GM12891 (cell line): Measurements from ENCODE around the gene MATN1.

Experiments
- DNase-seq: peaks from one replicate; pipeline ENCODE4 v3.0.0; 2011; ENCODE audit warnings: low spot score; ENCODE audit not compliant: insufficient read length
- FAIRE-seq: peaks from 2 replicates; lab custom pipeline; 2011; peaks lifted over from hg19 to GRCh38; lab: Jason Lieb, UNC
- PAX5 ChIP-seq: IDR thresholded peaks from 2 replicates; pipeline ENCODE4 v1.6.1; 2011; ENCODE audit warnings: low read length, moderate library complexity, mild to moderate bottlenecking; ENCODE audit not compliant: insufficient read depth, severe bottlenecking
- POLR2A ChIP-seq: IDR thresholded peaks from 2 replicates; pipeline ENCODE4 v1.6.1; 2011; ENCODE audit warnings: low read depth, low read length, control low read depth
- POLR2AphosphoS5 ChIP-seq: IDR thresholded peaks from 2 replicates; pipeline ENCODE4 v1.6.1; 2011; ENCODE audit warnings: low read depth, low read length, control low read depth
- POU2F2 ChIP-seq: IDR thresholded peaks from 2 replicates; pipeline ENCODE4 v1.6.1; 2011; ENCODE audit warnings: low read depth, mild to moderate bottlenecking, control low read depth, low read length, moderate library complexity
- SPI1 ChIP-seq: IDR thresholded peaks from 2 replicates; pipeline ENCODE4 v1.6.1; 2011; ENCODE audit warnings: low read depth, low read length, control low read depth
- TAF1 ChIP-seq: IDR thresholded peaks from 2 replicates; pipeline ENCODE4 v1.6.1; 2011; ENCODE audit warnings: low read depth, low read length, control low read depth

The MATN1 gene

GRCh38 chr1:30699762-30700161, 23.6 kb downstream of the MATN1 start:
- no peak for TF ChIP-seq SPI1
- TF ChIP-seq POU2F2 = no peak
- no peak for TF ChIP-seq PAX5
- no peak for TF ChIP-seq POLR2AphosphoS5
- no peak for TF ChIP-seq TAF1
- DNase-seq = no peak
- FAIRE-seq = no peak

GRCh38 chr1:30698401-30698981, 24.9 kb downstream of the MATN1 start:
- TF ChIP-seq TAF1 (no peak), POLR2A (no peak), POLR2AphosphoS5 (no peak), POU2F2 (no peak)
- FAIRE-seq (no peak), DNase-seq (no peak)

- no peak for DNase-seq
- no peak for TF ChIP-seq PAX5
- no peak for FAIRE-seq
Observed at GRCh38 chr1:30697571-30698376, 25.6 kb downstream of the MATN1 start.

- TF ChIP-seq TAF1 = no peak
- TF ChIP-seq POLR2AphosphoS5 = no peak
- no peak for TF ChIP-seq PAX5
- no peak for TF ChIP-seq SPI1
- no peak for TF ChIP-seq POU2F2
- DNase-seq = no peak
- FAIRE-seq = no peak
Observed at GRCh38 chr1:30696831-30697230, 26.6 kb downstream of the MATN1 start.

GRCh38 chr1:30695439-30695841, 27.9 kb downstream of the MATN1 start:
- TF ChIP-seq POLR2A = no peak
- no peak for TF ChIP-seq PAX5
- no peak for TF ChIP-seq SPI1
- no peak for TF ChIP-seq POLR2AphosphoS5
- no peak for TF ChIP-seq POU2F2
- no peak for TF ChIP-seq TAF1
- DNase-seq (no peak), FAIRE-seq (no peak)

- DNase-seq (no peak), FAIRE-seq (no peak)
Observed at GRCh38 chr1:30694280-30695175, 28.9 kb downstream of the MATN1 start.

GRCh38 chr1:30693822-30694221, 29.6 kb downstream of the MATN1 start:
- DNase-seq (no peak), FAIRE-seq (no peak)
- no peak for TF ChIP-seq SPI1
- no peak for TF ChIP-seq TAF1
- TF ChIP-seq POLR2A = no peak
- no peak for TF ChIP-seq PAX5
- no peak for TF ChIP-seq POLR2AphosphoS5
- TF ChIP-seq POU2F2 = no peak

More at GRCh38 chr1:30694280-30695175, 28.9 kb downstream of the MATN1 start:
- TF ChIP-seq POLR2A (no peak), POU2F2 (no peak), POLR2AphosphoS5 (no peak), TAF1 (no peak), PAX5 (no peak), SPI1 (no peak)

GRCh38 chr1:30693366-30693765, 30.0 kb downstream of the MATN1 start:
- FAIRE-seq (no peak), DNase-seq (no peak)
- TF ChIP-seq TAF1 (no peak), POLR2AphosphoS5 (no peak), PAX5 (no peak), POLR2A (no peak), SPI1 (no peak), POU2F2 (no peak)

GRCh38 chr1:30692948-30693301, 30.5 kb downstream of the MATN1 start:
- DNase-seq = no peak
- FAIRE-seq = no peak
- no peak for TF ChIP-seq SPI1
- no peak for TF ChIP-seq POLR2AphosphoS5
- TF ChIP-seq PAX5 = no peak
- TF ChIP-seq POLR2A = no peak
- no peak for TF ChIP-seq TAF1
- TF ChIP-seq POU2F2 = no peak
